Adrenal gland (tissue), 12 donors: ENCODE measurements around the gene HORMAD2. TPM values are rescaled to one million over a fixed set of nuclear protein-coding genes. Genes with fewer than 3 reads are reported as not detected.
"Not testable (repeated sequence)": the region's sequence is repeated elsewhere in the genome, so short reads cannot be mapped to it uniquely, and the experiment has no call there.

ENCODE experiments used
- DNase-seq, 7 donors: peaks; one replicate each; pipeline ENCODE4 v3.0.0-alpha.2; 2019 to 2020
- H3K27ac ChIP-seq, 5 donors: fragments of 200-600 bp; sonication (generic) in 4 of 5; 1 replicate in 3 of 5; 2 replicates in 2 of 5; pipeline versions ENCODE4 v1.5.1 to v1.8.0; 2016 to 2020; ENCODE audit warnings: mild to moderate bottlenecking in 1 of 5
- H3K27me3 ChIP-seq: fragments of 200-600 bp; 2 replicates; pipeline ENCODE4 v1.8.0; 2021
- H3K36me3 ChIP-seq, 2 donors: fragments of 200-600 bp; replicated peaks in 1 of 2; 1 replicate in 1 of 2; 2 replicates in 1 of 2; pipeline versions ENCODE4 v1.5.1 to v1.8.0; 2018 to 2022
- H3K4me1 ChIP-seq, 2 donors: fragments of 200-600 bp; replicated peaks in 1 of 2; 1 replicate in 1 of 2; 2 replicates in 1 of 2; pipeline versions ENCODE4 v1.5.1 to v1.8.0; 2018 to 2021
- H3K4me3 ChIP-seq, 4 donors: fragments of 200-600 bp; sonication (generic) in 3 of 4; one replicate each; pipeline ENCODE4 v1.5.1; 2016 to 2018
- H3K9me3 ChIP-seq, 3 donors: fragments of 200-600 bp; sonication (generic) in 1 of 3; replicated peaks in 1 of 3; 1 replicate in 2 of 3; 2 replicates in 1 of 3; pipeline versions ENCODE4 v1.5.1 to v1.8.0; 2016 to 2021
- CTCF ChIP-seq, 6 experiments: fragments of 450-650 bp in 4 of 6; fragments of 200-600 bp in 2 of 6; sonication (generic) in 1 of 6; IDR thresholded peaks; 1 replicate in 5 of 6; 2 replicates in 1 of 6; pipeline versions ENCODE4 v1.5.1 to v1.8.0; 2016 to 2021; ENCODE audit warnings: antibody characterized with exemption in 6 of 6, mild to moderate bottlenecking in 2 of 6, moderate library complexity in 1 of 6
- POLR2A ChIP-seq, 2 donors: fragments of 450-650 bp; IDR thresholded peaks; one replicate each; pipeline ENCODE4 v1.6.1; 2017; ENCODE audit warnings: antibody characterized with exemption in 2 of 2, mild to moderate bottlenecking in 2 of 2, moderate library complexity in 1 of 2
- WGBS, 4 donors: extraction: QIAGEN DNeasy Blood & Tissue Kit in 2 of 4; methylation state at CpG; one replicate each; pipeline versions ENCODE4 v1.1.5 to v1.1.7; 2013 to 2017; 5-methylcytosine and 5-hydroxymethylcytosine counted together
- intact Hi-C, 2 donors: fragments of 100-400 bp; cut with DNase I; formaldehyde crosslinking; loops; one replicate each; pipeline versions ENCODE4 v1.14.1 to v1.15.0; 2022 to 2023
- polyA plus RNA-seq, 3 donors: library from polyadenylated mRNA; stranded (reverse); fragments of 200-250 nt in 2 of 3; fragments of 350-450 nt in 1 of 3; fragmentation: Illumina TruSeq in 1 of 3; extraction: RNeasy Lipid Tissue Mini Kit (QIAGEN cat#74804) in 1 of 3; gene quantifications; one replicate each; pipeline ENCODE4 v1.2.3, GENCODE V29; 2013 to 2014
- total RNA-seq, 9 donors: library from RNA; depleted of rRNA in 4 of 9; stranded (reverse); fragments of >200 nt in 4 of 9; fragments of 120-200 nt in 1 of 9; fragmentation: NEBNext Ultra II Directional in 1 of 9; extraction: Animal tissue kit (Norgen Biotek cat#: 25700) in 1 of 9; gene quantifications; one replicate each; pipeline versions ENCODE4 v1.1.0 to v1.2.4, GENCODE V29; 2013 to 2023
- donor health status: healthy with polysubstance abuse.
- donor health status: Bipolar disorder and iron deficiency.
- donor health status: DM: yes; HTN: yes; CAD: no.
- donor health status: DM: no; HTN: no; CAD: no.
- donor health status: DM: no; HTN: no; CAD: no.
- donor health status: DM: yes; HTN: yes; CAD: no.

HORMAD2 gene
- total and polyA plus RNA-seq, 12 donors, result not detected

DNA sequence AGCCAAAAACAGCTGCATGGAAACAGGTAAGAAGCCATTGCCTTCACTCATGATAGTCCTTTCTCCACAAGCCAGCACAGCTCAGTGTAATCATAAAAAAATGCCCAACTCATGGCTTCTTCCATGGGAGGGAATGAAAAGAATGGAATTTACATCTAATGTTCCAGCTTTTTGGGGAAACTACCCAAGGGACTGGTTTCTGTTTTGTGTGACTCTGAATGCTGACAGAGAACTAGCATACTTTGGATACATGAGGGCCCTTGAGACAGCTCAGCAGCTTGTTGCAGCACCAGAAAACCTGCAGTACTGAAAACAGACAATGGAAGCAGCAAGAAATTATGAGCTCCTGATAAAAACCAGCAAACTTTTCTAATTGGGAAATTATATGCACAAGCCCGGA lies 24.2 kb upstream of the HORMAD2 start:
- WGBS, 4 donors, result 80 to 100% (median 93%) methylated on average over 1 of the region's 1 CpG
- no peak for DNase-seq
- no peaks in the 10 kb centered on the region for H3K9me3 ChIP-seq
- H3K4me3 ChIP-seq, result no peak overlapping the region
- H3K27me3 ChIP-seq, result no peaks in the 10 kb centered on the region
- no peaks in the 10 kb centered on the region for H3K36me3 ChIP-seq
- no peaks in the 10 kb centered on the region for H3K4me1 ChIP-seq
- intact Hi-C loops, result no loop called here
- no peak overlapping the region for H3K27ac ChIP-seq
- TF ChIP-seq POLR2A (IDR thresholded peaks at IDR 0.05), result no peak

DNA sequence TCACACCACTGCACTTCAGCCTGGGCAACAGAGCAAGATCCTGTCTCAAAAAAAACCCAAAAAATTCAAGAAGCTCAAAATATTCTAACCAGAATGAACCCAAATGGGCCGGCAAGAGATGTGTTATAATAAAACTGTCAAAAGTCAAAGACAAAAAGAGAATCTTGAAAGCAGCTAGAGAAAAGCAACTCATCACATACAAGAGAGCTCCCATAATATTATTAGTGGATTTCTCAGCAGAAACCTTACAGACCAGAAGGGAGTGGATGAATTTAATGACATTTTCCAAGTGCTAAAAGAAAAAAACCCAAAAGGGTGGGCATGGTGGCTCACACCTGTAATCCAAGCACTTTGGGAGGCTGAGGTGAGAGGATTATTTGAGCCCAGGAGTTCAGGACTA lies 22.9 kb upstream of the HORMAD2 start:
- Histone ChIP-seq H3K4me1 (no peaks in the 10 kb centered on the region), H3K27ac (no peak overlapping the region), H3K36me3 (no peaks in the 10 kb centered on the region), H3K9me3 (no peaks in the 10 kb centered on the region), H3K27me3 (no peaks in the 10 kb centered on the region), H3K4me3 (no peak overlapping the region)
- intact Hi-C loops, result no loop called here
- TF ChIP-seq POLR2A (IDR thresholded peaks at IDR 0.05), result no peak
- no peak for TF ChIP-seq CTCF (IDR thresholded peaks at IDR 0.05)
- WGBS, 4 donors, result 96 to 100% (median 97%) methylated on average over 1 of the region's 1 CpG
- no peak for DNase-seq

DNA sequence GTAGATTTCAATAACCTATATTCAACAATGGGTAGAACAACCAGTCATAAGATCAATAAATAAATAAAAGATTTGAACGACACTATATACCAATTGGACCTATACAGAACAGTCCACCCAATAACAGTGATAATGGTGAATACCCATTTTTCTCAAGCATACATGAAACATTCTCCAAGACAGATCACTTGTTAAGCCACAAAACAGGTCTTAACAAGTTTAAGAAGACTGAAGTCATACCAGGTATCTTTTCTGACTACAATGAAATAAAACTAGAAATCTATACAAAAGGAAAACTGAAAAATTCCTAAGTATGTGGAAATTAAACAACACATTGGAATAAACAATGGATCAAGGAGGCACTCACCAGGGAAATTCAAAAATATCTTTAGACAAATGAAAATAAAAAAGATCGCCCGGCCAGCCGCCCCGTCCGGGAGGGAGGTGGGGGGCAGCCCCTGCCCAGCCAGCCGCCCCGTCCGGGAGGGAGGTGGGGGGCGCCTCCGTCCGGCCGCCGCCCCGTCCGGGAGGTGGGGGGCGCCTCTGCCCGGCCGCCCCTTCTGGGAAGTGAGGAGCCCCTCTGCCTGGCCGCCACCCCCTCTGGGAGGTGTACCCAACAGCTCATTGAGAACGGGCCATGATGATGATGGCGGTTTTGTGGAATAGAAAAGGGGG lies 20.8 kb upstream of the HORMAD2 start:
- H3K9me3 ChIP-seq, H3K4me3 ChIP-seq, intact Hi-C loops, H3K27me3 ChIP-seq, H3K27ac ChIP-seq, H3K36me3 ChIP-seq, H3K4me1 ChIP-seq, DNase-seq: not testable (repeated sequence)
- 92 to 97% (median 94%) methylated on average over 8 to 20 of the region's 22 CpGs for WGBS, 4 donors

- DNase-seq, H3K36me3 ChIP-seq, H3K4me1 ChIP-seq, intact Hi-C loops, H3K27me3 ChIP-seq, H3K9me3 ChIP-seq, H3K4me3 ChIP-seq, H3K27ac ChIP-seq: not testable (repeated sequence)
- WGBS, 4 donors, result 92 to 97% (median 96%) methylated on average over 6 of the region's 6 CpGs
Observed at GRCh38 chr22:30061094-30061493, 19.2 kb upstream of the HORMAD2 start.

DNA sequence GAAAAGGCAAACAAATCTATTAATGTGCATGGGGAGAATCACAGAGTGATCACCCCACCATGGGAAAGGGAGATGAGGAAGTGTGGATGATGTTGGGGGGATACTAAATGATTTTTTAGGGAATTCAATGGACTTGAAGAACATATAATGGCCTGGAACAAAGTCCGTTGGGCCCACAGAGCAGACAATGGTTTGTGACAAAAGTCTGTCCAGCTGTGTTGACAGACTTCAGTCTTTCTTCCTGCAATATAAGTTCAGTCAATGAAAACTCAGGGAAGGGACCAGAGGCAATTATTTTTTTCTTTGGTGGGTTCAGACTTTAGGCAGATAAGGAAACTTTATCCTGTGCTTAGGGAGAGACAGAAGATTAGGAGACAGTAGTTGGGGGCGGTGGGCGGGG lies 18.0 kb upstream of the HORMAD2 start:
- Histone ChIP-seq H3K4me1 (no peaks in the 10 kb centered on the region), H3K36me3 (no peaks in the 10 kb centered on the region), H3K27me3 (no peaks in the 10 kb centered on the region), H3K4me3 (no peak overlapping the region), H3K27ac (no peak overlapping the region), H3K9me3 (peaks cover 0 to 8% (median 5%) of the 10 kb centered on the region in 3 donors)
- DNase-seq, result no peak
- TF ChIP-seq CTCF (IDR thresholded peaks at IDR 0.05), result no peak
- TF ChIP-seq POLR2A (IDR thresholded peaks at IDR 0.05), result no peak
- 67 to 90% (median 81%) methylated on average over 3 of the region's 3 CpGs for WGBS, 4 donors
- intact Hi-C loops, result no loop called here

DNA sequence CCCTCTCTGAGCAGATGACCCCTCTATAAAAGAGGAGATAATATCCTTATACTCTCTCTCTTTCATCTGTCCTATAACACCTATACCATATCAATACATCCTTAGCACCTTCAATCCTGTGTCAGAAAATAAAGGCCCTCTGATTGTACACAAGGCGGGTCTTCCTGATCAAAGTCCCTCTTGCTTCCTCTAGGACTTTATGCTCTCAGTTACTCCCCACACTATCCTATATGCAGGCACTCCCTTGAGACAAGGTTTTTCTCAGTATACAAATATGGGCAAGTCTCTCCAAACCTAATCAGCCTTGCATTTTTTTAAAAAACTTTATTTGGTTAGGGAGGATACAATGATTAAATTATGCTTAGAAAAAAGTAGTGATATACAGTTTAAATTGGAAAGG lies 17.3 kb upstream of the HORMAD2 start:
- H3K36me3 ChIP-seq, result no peaks in the 10 kb centered on the region
- 92 to 98% (median 95%) methylated on average over 1 of the region's 1 CpG for WGBS, 4 donors
- no peaks in the 10 kb centered on the region for H3K4me1 ChIP-seq
- intact Hi-C loops, result no loop called here
- H3K27me3 ChIP-seq, result no peaks in the 10 kb centered on the region
- DNase-seq, result no peak
- H3K9me3 ChIP-seq, result peaks cover 0 to 8% (median 5%) of the 10 kb centered on the region in 3 donors
- no peak for TF ChIP-seq POLR2A (IDR thresholded peaks at IDR 0.05)
- TF ChIP-seq CTCF (IDR thresholded peaks at IDR 0.05), result no peak
- no peak overlapping the region for H3K4me3 ChIP-seq
- H3K27ac ChIP-seq, result no peak overlapping the region
